GM12891 (cell line): ENCODE data around the gene BATF.

Experiments used
- PAX5 ChIP-seq: IDR thresholded peaks from 2 replicates; pipeline ENCODE4 v1.6.1; 2011; ENCODE audit warnings: low read length, moderate library complexity, mild to moderate bottlenecking; ENCODE audit not compliant: insufficient read depth, severe bottlenecking
- POLR2A ChIP-seq: IDR thresholded peaks from 2 replicates; pipeline ENCODE4 v1.6.1; 2011; ENCODE audit warnings: low read depth, low read length, control low read depth
- POLR2AphosphoS5 ChIP-seq: IDR thresholded peaks from 2 replicates; pipeline ENCODE4 v1.6.1; 2011; ENCODE audit warnings: low read depth, low read length, control low read depth
- POU2F2 ChIP-seq: IDR thresholded peaks from 2 replicates; pipeline ENCODE4 v1.6.1; 2011; ENCODE audit warnings: low read depth, mild to moderate bottlenecking, control low read depth, low read length, moderate library complexity
- SPI1 ChIP-seq: IDR thresholded peaks from 2 replicates; pipeline ENCODE4 v1.6.1; 2011; ENCODE audit warnings: low read depth, low read length, control low read depth
- TAF1 ChIP-seq: IDR thresholded peaks from 2 replicates; pipeline ENCODE4 v1.6.1; 2011; ENCODE audit warnings: low read depth, low read length, control low read depth

- TF ChIP-seq POLR2AphosphoS5, result no peak
- TF ChIP-seq POLR2A, result no peak
- no peak for TF ChIP-seq POU2F2
- TF ChIP-seq TAF1, result no peak
- TF ChIP-seq SPI1, result no peak
- TF ChIP-seq PAX5, result no peak
Measured at GRCh38 chr14:75543253-75543652, 21.0 kb downstream of the BATF start.
